Measurements from ENCODE around the gene CAPN15.

GRCh38 chr16:492211-492875 is 35.2 kb upstream of the CAPN15 start:
- TF ChIP-seq CTCF (conservative IDR thresholded peaks at IDR 0.05 in 1 of 2, IDR thresholded peaks at IDR 0.05 in 1 of 2; ENCODE audit: extremely low read depth in 1 of 2, insufficient read depth in 1 of 2, low read depth in 1 of 2, low read length in 2 of 2) (no peak), EZH2 (IDR thresholded peaks at IDR 0.05; ENCODE audit: borderline replicate concordance, low read length) (no peak)
